HepG2 (cell line): Measurements from ENCODE around the gene AGRN. TPM values are rescaled to one million over a fixed set of nuclear protein-coding genes. Genes with fewer than 3 reads are reported as not detected.

Experiments
- ASH2L ChIP-seq: fragments of 300-600, 200-600 bp; sonication (generic); IDR thresholded peaks from 2 replicates; pipeline ENCODE4 v1.7.0; 2017; ENCODE audit warnings: low read depth, mild to moderate bottlenecking, moderate library complexity, mixed read lengths, low read length; ENCODE audit not compliant: insufficient read length
- CBX5 ChIP-seq: sonication (generic); formaldehyde crosslinking; IDR thresholded peaks from 2 replicates; pipeline ENCODE4 v1.4.0; 2020; ENCODE audit warnings: missing genetic modification reagents, borderline replicate concordance
- ELF3 ChIP-seq: IDR thresholded peaks from 2 replicates; pipeline ENCODE4 v1.6.1; 2016; ENCODE audit warnings: missing genetic modification reagents, missing compliant biosample characterization
- HNF4A ChIP-seq: sonication (generic); formaldehyde crosslinking; IDR thresholded peaks from 2 replicates; pipeline ENCODE4 v1.4.0; 2020; ENCODE audit warnings: missing genetic modification reagents
- HOXA3 ChIP-seq: sonication (generic); formaldehyde crosslinking; IDR thresholded peaks from 2 replicates; pipeline ENCODE4 v1.5.0; 2020; ENCODE audit warnings: missing genetic modification reagents
- NFKBIZ ChIP-seq: IDR thresholded peaks from 2 replicates; pipeline ENCODE4 v1.6.1; 2018; ENCODE audit warnings: missing genetic modification reagents, missing compliant biosample characterization
- NFYB ChIP-seq: sonication (generic); formaldehyde crosslinking; IDR thresholded peaks from 2 replicates; pipeline ENCODE4 v1.4.0; 2020; ENCODE audit warnings: missing genetic modification reagents
- POGZ ChIP-seq: sonication (generic); formaldehyde crosslinking; IDR thresholded peaks from 2 replicates; pipeline ENCODE4 v1.4.0; 2020; ENCODE audit warnings: mild to moderate bottlenecking, missing genetic modification reagents
- RXRA ChIP-seq: sonication (generic); formaldehyde crosslinking; IDR thresholded peaks from 2 replicates; pipeline ENCODE4 v1.5.1; 2020; ENCODE audit warnings: missing genetic modification reagents
- SPEN ChIP-seq: sonication (generic); formaldehyde crosslinking; IDR thresholded peaks from 2 replicates; pipeline ENCODE4 v1.5.1; 2020; ENCODE audit warnings: low read depth, mild to moderate bottlenecking, missing genetic modification reagents
- TBX2 ChIP-seq: sonication (generic); formaldehyde crosslinking; IDR thresholded peaks from 2 replicates; pipeline ENCODE4 v1.5.0; 2020; ENCODE audit warnings: missing genetic modification reagents, mild to moderate bottlenecking, borderline replicate concordance
- YEATS4 ChIP-seq: sonication (generic); formaldehyde crosslinking; IDR thresholded peaks from 2 replicates; pipeline ENCODE4 v1.4.0; 2020; ENCODE audit warnings: missing genetic modification reagents, borderline replicate concordance
- ZNF382 ChIP-seq: sonication (generic); formaldehyde crosslinking; IDR thresholded peaks from 2 replicates; pipeline ENCODE4 v1.5.0; 2020; ENCODE audit warnings: missing genetic modification reagents, mild to moderate bottlenecking, borderline replicate concordance
- ZNF431 ChIP-seq: sonication (generic); formaldehyde crosslinking; IDR thresholded peaks from 2 replicates; pipeline ENCODE4 v1.9.0; 2022; ENCODE audit warnings: missing genetic modification reagents, low read depth, mild to moderate bottlenecking, borderline replicate concordance
- ZNF546 ChIP-seq: sonication (generic); formaldehyde crosslinking; conservative IDR thresholded peaks from 2 replicates; pipeline ENCODE4 v1.8.1; 2023; ENCODE audit warnings: mild to moderate bottlenecking, missing genetic modification reagents
- ZNF569 ChIP-seq: sonication (generic); formaldehyde crosslinking; IDR thresholded peaks from 2 replicates; pipeline ENCODE4 v1.5.0; 2020; ENCODE audit warnings: mild to moderate bottlenecking, missing genetic modification reagents, moderate library complexity, borderline replicate concordance
- ZNF644 ChIP-seq: IDR thresholded peaks from 2 replicates; pipeline ENCODE4 v1.6.1; 2016; ENCODE audit warnings: low read depth
- ZSCAN9 ChIP-seq: IDR thresholded peaks from 2 replicates; pipeline ENCODE4 v1.6.1; 2016; ENCODE audit warnings: borderline replicate concordance
- polyA plus RNA-seq, 8 experiments: library from polyadenylated mRNA; depleted of rRNA in 3 of 8; stranded (reverse) in 7 of 8; unstranded in 1 of 8; fragments of >200 nt; fragmentation: Illumina TruSeq in 4 of 8; extraction: Trizol in 4 of 8; gene quantifications; 2 replicates each; pipeline versions ENCODE4 v1.2.1 to v1.2.3, GENCODE V29; 2011 to 2016; ENCODE audit warnings: low read depth in 4 of 8, missing spikeins in 1 of 8, mixed read lengths in 1 of 8; ENCODE audit not compliant: insufficient read depth in 1 of 8
- total RNA-seq, 5 experiments: library from RNA; depleted of rRNA; stranded (reverse); fragments of >200 nt; fragmentation: Illumina TruSeq; extraction: Trizol; gene quantifications; 2 replicates each; pipeline ENCODE4 v1.2.3, GENCODE V29; 2016; ENCODE audit warnings: low read depth in 1 of 5
- TF ChIP-seq, protein P1 (sequence below): IDR thresholded peaks from 2 replicates; pipeline ENCODE4 v1.6.1; 2018; ENCODE audit warnings: missing genetic modification reagents, mild to moderate bottlenecking, missing compliant biosample characterization
- TF ChIP-seq, protein P2 (sequence below): sonication (generic); formaldehyde crosslinking; IDR thresholded peaks from 2 replicates; pipeline ENCODE4 v1.4.0; 2020; ENCODE audit warnings: missing genetic modification reagents, mild to moderate bottlenecking, borderline replicate concordance
- TF ChIP-seq, protein P3 (sequence below): sonication (generic); formaldehyde crosslinking; IDR thresholded peaks from 2 replicates; pipeline ENCODE4 v1.8.0; 2022; ENCODE audit warnings: missing genetic modification reagents, mild to moderate bottlenecking, moderate library complexity, borderline replicate concordance
- TF ChIP-seq, protein P4 (sequence below): IDR thresholded peaks from 2 replicates; pipeline ENCODE4 v1.6.1; 2016; ENCODE audit warnings: low read depth, borderline replicate concordance

AGRN gene
- total and polyA plus RNA-seq, 2 of the 13 experiments (the other 11 are each of a cell fraction or from before 2014, with no cell fraction given) = 29.8 to 65.2 TPM

DNA sequence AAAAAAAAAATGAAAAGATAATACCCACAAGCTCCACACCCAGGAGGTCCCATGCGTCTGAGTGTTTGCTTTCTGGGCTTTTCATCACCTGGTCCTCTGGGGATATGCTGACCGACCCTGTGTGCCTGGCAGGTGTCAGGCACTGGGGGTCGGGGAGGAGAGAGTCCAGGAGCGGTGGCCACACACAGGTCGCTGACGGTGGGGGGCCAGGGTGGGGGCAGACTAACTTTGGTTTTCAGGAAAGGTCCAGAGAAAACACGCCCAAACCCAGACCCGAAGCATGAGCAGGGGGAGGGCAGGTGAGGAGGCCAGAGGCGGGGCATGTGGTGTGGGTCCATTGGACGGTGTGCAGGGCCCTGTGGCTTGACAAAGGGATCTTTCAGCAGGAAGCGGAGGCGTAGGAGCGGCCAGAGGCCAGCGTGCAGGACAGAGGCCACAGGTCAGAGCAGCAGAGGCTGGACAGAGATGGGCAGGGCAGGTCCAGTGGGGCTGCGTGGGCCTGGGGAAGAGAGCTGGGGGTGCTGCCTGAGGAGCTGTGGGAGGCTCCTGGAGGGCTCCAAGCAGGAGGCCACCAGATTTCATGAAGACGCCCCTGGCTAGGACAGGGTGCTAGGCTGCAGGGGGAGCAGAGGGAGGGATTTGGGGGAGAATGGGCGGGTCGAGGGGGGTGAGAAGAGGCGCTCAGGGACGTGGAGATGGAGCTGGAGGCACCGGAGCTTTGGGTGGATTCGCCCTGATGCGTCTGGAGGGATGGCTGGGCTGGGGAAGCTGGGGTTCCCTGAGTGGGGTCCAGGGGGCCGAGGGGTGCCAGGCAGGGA, 38.4 kb downstream of the AGRN start (continued):
- TF ChIP-seq ZNF569 (CRISPR knock-in tag) (0 out of 2 replicates have a peak, but pooled peaks have one; percentile 13), NFKBIZ (no peak), ASH2L (peak; percentile 31), POGZ (0 out of 2 replicates have a peak, but pooled peaks have one; percentile 26), ZSCAN9 (no peak), SPEN (peak; percentile 74; the same call in 1 of the 2 replicates), CBX5 (CRISPR knock-in tag) (0 out of 2 replicates have a peak, but pooled peaks have one; percentile 28), HNF4A (CRISPR knock-in tag) (peak; percentile 77), NFYB (0 out of 2 replicates have a peak, but pooled peaks have one; percentile 23), ZNF431 (CRISPR knock-in tag) (peak; percentile 53; the same call in 1 of the 2 replicates), YEATS4 (CRISPR knock-in tag) (peak; percentile 54; the same call in 1 of the 2 replicates), ZNF382 (CRISPR knock-in tag) (no peak), RXRA (CRISPR knock-in tag) (peak; percentile 56; the same call in 1 of the 2 replicates), HOXA3 (CRISPR knock-in tag) (peak; percentile 70), TBX2 (CRISPR knock-in tag) (no peak; the same call in 1 of the 2 replicates), ZNF546 (CRISPR knock-in tag) (0 out of 2 replicates have a peak, but pooled peaks have one; percentile 26), ELF3 (CRISPR knock-in tag) (peak; percentile 79), ZNF644 (no peak)
- TF ChIP-seq, protein P1, sequence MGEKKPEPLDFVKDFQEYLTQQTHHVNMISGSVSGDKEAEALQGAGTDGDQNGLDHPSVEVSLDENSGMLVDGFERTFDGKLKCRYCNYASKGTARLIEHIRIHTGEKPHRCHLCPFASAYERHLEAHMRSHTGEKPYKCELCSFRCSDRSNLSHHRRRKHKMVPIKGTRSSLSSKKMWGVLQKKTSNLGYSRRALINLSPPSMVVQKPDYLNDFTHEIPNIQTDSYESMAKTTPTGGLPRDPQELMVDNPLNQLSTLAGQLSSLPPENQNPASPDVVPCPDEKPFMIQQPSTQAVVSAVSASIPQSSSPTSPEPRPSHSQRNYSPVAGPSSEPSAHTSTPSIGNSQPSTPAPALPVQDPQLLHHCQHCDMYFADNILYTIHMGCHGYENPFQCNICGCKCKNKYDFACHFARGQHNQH = 0 out of 2 replicates have a peak, but pooled peaks have one; percentile 6
- TF ChIP-seq, protein P2, sequence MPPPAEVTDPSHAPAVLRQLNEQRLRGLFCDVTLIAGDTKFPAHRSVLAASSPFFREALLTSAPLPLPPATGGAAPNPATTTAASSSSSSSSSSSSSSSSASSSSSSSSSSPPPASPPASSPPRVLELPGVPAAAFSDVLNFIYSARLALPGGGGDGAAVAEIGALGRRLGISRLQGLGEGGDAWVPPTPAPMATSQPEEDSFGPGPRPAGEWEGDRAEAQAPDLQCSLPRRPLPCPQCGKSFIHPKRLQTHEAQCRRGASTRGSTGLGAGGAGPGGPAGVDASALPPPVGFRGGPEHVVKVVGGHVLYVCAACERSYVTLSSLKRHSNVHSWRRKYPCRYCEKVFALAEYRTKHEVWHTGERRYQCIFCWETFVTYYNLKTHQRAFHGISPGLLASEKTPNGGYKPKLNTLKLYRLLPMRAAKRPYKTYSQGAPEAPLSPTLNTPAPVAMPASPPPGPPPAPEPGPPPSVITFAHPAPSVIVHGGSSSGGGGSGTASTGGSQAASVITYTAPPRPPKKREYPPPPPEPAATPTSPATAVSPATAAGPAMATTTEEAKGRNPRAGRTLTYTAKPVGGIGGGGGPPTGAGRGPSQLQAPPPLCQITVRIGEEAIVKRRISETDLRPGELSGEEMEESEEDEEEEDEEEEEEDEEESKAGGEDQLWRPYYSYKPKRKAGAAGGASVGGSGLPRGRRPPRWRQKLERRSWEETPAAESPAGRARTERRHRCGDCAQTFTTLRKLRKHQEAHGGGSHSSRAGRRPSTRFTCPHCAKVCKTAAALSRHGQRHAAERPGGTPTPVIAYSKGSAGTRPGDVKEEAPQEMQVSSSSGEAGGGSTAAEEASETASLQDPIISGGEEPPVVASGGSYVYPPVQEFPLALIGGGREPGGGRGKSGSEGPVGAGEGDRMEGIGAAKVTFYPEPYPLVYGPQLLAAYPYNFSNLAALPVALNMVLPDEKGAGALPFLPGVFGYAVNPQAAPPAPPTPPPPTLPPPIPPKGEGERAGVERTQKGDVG = peak; percentile 63; the same call in 1 of the 2 replicates
- TF ChIP-seq, protein P3, sequence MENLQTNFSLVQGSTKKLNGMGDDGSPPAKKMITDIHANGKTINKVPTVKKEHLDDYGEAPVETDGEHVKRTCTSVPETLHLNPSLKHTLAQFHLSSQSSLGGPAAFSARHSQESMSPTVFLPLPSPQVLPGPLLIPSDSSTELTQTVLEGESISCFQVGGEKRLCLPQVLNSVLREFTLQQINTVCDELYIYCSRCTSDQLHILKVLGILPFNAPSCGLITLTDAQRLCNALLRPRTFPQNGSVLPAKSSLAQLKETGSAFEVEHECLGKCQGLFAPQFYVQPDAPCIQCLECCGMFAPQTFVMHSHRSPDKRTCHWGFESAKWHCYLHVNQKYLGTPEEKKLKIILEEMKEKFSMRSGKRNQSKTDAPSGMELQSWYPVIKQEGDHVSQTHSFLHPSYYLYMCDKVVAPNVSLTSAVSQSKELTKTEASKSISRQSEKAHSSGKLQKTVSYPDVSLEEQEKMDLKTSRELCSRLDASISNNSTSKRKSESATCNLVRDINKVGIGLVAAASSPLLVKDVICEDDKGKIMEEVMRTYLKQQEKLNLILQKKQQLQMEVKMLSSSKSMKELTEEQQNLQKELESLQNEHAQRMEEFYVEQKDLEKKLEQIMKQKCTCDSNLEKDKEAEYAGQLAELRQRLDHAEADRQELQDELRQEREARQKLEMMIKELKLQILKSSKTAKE = peak; percentile 40; the same call in 1 of the 2 replicates
- TF ChIP-seq, protein P4, sequence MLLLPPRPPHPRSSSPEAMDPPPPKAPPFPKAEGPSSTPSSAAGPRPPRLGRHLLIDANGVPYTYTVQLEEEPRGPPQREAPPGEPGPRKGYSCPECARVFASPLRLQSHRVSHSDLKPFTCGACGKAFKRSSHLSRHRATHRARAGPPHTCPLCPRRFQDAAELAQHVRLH = no peak
